ENCODE results near the gene OR5AK2.
"Not testable (repeated sequence)": the region's sequence is repeated elsewhere in the genome, so short reads cannot be mapped to it uniquely, and the experiment has no call there.

DNA sequence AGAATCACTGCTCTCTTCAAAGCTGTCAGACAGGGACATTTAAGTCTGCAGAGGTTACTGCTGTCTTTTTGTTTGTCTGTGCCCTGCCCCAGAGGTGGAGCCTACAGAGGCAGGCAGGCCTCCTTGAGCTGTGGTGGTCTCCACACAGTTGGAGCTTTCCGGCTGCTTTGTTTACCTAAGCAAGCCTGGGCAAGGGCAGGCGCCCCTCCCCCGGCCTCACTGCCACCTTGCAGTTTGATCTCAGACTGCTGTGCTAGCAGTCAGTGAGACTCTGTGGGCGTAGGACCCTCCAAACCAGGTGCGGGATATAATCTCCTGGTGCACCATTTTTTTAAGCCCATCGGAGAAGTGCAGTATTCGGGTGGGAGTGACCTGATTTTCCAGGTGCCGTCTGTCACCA, 43.2 kb upstream of the OR5AK2 start:
- TF ChIP-seq, protein P1, sequence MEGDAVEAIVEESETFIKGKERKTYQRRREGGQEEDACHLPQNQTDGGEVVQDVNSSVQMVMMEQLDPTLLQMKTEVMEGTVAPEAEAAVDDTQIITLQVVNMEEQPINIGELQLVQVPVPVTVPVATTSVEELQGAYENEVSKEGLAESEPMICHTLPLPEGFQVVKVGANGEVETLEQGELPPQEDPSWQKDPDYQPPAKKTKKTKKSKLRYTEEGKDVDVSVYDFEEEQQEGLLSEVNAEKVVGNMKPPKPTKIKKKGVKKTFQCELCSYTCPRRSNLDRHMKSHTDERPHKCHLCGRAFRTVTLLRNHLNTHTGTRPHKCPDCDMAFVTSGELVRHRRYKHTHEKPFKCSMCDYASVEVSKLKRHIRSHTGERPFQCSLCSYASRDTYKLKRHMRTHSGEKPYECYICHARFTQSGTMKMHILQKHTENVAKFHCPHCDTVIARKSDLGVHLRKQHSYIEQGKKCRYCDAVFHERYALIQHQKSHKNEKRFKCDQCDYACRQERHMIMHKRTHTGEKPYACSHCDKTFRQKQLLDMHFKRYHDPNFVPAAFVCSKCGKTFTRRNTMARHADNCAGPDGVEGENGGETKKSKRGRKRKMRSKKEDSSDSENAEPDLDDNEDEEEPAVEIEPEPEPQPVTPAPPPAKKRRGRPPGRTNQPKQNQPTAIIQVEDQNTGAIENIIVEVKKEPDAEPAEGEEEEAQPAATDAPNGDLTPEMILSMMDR (conservative IDR thresholded peaks at IDR 0.05; ENCODE audit: low read length), result not testable (repeated sequence)
- not testable (repeated sequence) for TF ChIP-seq EZH2phosphoT487 (IDR thresholded peaks at IDR 0.05; ENCODE audit: borderline replicate concordance)
